Ureter (tissue), 1 donor: ENCODE measurements around the gene HBA2. TPM values are rescaled to one million over a fixed set of nuclear protein-coding genes. Genes with fewer than 3 reads are reported as not detected.
A peak's percentile ranks its signal among the peaks of the same experiment; 100 is the strongest.
"Not testable (repeated sequence)": the region's sequence is repeated elsewhere in the genome, so short reads cannot be mapped to it uniquely, and the experiment has no call there.

Experiments
- DNase-seq: peaks from one replicate; pipeline ENCODE4 v3.0.0-alpha.2; 2020; ENCODE audit warnings: low spot score
- total RNA-seq: library from RNA; stranded (reverse); gene quantifications from one replicate; pipeline ENCODE4 v1.2.4, GENCODE V29; 2023
- donor health status: DM: yes; HTN: yes; CAD: no.

Gene HBA2
- total RNA-seq, 1 donor from 2014 or later: 88.0 TPM

GRCh38 chr16:175011-175949 is 2.6 kb downstream of the HBA2 start:
- no peak for DNase-seq

- not testable (repeated sequence) for DNase-seq
These were observed 3.3 kb downstream of the HBA2 start for GRCh38 chr16:176006-176405.

DNA sequence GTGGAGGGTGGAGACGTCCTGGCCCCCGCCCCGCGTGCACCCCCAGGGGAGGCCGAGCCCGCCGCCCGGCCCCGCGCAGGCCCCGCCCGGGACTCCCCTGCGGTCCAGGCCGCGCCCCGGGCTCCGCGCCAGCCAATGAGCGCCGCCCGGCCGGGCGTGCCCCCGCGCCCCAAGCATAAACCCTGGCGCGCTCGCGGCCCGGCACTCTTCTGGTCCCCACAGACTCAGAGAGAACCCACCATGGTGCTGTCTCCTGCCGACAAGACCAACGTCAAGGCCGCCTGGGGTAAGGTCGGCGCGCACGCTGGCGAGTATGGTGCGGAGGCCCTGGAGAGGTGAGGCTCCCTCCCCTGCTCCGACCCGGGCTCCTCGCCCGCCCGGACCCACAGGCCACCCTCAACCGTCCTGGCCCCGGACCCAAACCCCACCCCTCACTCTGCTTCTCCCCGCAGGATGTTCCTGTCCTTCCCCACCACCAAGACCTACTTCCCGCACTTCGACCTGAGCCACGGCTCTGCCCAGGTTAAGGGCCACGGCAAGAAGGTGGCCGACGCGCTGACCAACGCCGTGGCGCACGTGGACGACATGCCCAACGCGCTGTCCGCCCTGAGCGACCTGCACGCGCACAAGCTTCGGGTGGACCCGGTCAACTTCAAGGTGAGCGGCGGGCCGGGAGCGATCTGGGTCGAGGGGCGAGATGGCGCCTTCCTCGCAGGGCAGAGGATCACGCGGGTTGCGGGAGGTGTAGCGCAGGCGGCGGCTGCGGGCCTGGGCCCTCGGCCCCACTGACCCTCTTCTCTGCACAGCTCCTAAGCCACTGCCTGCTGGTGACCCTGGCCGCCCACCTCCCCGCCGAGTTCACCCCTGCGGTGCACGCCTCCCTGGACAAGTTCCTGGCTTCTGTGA is 4.1 kb downstream of the HBA2 start, which contains the start of gene HBA1:
TSS of gene HBA1 (plus strand) at position 204 of the 906 bp plus-strand sequence. CDS start at position 241, 37 bp downstream.
- DNase-seq: not testable (repeated sequence)

- DNase-seq: no peak
These were observed 4.7 kb downstream of the HBA2 start for GRCh38 chr16:177394-177822.

DNA sequence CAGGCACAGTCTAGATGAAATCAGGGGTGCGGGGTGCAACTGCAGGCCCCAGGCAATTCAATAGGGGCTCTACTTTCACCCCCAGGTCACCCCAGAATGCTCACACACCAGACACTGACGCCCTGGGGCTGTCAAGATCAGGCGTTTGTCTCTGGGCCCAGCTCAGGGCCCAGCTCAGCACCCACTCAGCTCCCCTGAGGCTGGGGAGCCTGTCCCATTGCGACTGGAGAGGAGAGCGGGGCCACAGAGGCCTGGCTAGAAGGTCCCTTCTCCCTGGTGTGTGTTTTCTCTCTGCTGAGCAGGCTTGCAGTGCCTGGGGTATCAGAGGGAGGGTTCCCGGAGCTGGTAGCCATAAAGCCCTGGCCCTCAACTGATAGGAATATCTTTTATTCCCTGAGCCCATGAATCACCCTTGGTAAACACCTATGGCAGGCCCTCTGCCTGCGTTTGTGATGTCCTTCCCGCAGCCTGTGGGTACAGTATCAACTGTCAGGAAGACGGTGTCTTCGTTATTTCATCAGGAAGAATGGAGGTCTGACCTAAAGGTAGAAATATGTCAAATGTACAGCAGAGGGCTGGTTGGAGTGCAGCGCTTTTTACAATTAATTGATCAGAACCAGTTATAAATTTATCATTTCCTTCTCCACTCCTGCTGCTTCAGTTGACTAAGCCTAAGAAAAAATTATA is 5.4 kb downstream of the HBA2 start:
- DNase-seq: no peak

DNA sequence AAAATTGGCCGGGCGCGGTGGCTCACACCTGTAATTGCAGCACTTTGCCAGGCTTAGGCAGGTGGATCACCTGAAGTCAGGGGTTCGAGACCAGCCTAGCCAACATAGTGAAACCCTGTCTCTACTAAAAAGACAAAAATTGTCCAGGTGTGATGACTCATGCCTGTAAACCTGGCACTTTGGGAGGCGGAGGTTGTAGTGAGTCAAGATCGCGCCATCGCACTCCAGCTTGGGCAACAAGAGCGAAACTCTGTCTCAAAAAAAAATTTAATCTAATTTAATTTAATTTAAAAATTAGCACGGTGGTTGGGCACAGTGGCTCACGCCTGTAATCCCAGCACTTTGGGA is 6.0 kb downstream of the HBA2 start:
- no peak for DNase-seq

GRCh38 chr16:179211-180092 is 6.8 kb downstream of the HBA2 start:
- DNase-seq: no peak

- no peak for DNase-seq
These were observed 7.5 kb downstream of the HBA2 start, which contains the start of gene HBQ1 for GRCh38 chr16:180101-180675. Gene HBQ1 (plus strand): TSS chr16:180459. CDS start chr16:180487, 28 bp downstream.

DNA sequence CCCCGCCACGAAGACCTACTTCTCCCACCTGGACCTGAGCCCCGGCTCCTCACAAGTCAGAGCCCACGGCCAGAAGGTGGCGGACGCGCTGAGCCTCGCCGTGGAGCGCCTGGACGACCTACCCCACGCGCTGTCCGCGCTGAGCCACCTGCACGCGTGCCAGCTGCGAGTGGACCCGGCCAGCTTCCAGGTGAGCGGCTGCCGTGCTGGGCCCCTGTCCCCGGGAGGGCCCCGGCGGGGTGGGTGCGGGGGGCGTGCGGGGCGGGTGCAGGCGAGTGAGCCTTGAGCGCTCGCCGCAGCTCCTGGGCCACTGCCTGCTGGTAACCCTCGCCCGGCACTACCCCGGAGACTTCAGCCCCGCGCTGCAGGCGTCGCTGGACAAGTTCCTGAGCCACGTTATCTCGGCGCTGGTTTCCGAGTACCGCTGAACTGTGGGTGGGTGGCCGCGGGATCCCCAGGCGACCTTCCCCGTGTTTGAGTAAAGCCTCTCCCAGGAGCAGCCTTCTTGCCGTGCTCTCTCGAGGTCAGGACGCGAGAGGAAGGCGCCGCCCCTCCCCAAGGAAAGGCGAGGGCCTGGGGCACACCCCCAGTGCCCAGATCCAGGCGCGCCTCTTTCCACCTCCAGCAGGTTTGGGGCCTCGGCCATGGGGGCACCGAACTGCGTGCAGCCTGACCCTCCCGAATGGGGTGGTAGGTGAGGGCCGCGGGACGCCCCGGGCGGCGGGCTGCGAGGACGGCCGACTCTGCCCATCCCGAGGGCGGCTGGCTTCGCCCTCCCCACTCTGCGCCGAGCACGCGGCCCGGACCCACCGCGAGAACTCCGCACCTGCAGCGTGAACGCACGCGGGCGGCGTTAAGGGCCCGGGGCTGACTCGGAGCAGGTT is 8.2 kb downstream of the HBA2 start:
- peak; percentile 67 for DNase-seq

DNA sequence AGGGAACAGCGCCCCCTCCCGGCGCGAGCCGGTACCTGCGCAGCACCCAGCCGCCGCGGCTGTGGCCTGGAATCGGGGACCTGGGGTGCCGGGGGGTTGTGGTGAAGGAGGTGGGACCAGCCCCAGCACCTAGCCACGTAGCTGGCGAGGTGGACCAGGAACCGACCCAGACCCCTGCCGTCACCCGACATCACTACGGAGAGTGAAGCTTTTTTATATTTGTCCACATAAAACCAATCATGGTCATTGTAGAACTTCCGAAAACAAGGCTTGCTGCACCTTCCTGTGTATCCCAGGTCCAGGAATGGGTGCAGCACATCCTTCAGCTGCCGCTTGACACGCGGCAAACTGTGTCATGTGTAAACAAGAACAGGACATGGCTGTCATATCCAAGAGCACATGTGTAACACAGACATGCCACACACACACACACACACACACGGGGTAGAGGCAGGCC is 8.9 kb downstream of the HBA2 start:
- no peak for DNase-seq

GRCh38 chr16:183005-183404 is 10.3 kb downstream of the HBA2 start:
- DNase-seq: no peak

GRCh38 chr16:185213-185612 is 12.5 kb downstream of the HBA2 start:
- DNase-seq: no peak

GRCh38 chr16:185691-186090 is 13.0 kb downstream of the HBA2 start:
- no peak for DNase-seq

GRCh38 chr16:187330-187729 is 14.7 kb downstream of the HBA2 start:
- DNase-seq: no peak

- DNase-seq: no peak
These were observed 16.0 kb downstream of the HBA2 start for GRCh38 chr16:188674-189073.

DNA sequence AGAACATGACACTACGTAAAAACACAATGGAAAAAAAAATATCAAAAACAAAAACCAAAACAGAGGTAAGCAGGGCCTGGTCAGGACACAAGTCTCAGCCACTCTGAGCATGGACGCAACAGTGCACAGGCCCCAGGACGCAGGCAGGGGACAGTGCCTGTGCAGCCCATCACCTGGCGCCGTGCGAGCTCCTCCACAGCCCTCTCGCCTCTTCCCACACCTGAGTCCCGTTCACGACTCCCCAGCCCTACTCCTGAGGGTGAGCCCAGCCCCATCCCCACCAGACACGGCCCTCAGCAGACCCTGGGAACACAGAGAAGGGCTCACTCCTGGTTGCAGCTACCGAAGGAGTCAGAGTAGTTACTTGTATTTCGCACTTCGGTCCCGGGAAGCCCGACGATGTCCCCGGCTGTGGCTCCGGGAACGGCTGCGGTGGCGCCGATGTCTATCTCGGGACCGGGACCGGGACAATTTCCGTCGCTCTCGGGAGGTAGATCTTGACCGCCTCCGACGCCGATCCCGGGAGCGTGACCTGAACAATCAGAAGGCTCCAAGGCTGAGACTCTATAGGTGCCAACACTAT is 17.0 kb downstream of the HBA2 start:
- DNase-seq: no peak

GRCh38 chr16:191831-192230 is 19.2 kb downstream of the HBA2 start:
- DNase-seq: no peak

DNA sequence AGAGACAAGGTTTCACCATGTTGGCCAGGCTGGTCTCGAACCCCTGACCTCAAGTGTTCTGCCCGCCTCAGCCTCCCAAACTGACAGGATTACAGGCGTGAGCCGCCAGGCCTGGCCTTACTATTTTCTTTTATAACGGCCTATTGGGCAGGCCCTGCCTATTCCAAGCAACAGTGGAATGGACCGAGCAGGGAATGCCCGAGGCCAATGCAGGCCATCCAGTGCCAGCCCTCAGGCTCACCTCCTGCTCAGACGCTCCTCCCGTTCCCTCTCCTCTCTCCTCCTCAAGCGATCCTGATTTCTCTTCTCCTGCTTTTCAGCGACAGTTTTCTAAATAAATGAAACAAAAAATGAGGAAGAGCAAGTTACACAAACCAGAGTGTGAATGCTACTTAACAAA is 20.0 kb downstream of the HBA2 start:
- no peak for DNase-seq

DNA sequence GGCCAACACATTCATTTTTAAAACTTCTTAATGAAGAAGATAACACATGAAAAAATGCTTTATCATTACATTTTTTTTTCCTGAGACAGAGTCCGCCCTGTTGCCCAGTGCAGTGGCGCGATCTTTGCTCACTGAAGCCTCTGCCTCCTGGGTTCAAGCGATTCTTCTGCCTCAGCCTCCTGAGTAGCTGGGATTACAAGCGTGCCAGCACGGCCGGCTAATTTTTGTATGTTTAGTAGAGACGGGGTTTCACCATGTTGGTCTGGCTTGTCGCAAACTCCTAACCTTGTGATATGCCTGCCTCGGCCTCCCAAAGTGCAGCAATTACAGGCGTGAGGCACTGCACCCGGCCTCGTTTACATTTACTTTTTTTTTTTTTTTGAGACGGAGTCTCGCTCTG is 20.8 kb downstream of the HBA2 start:
- no peak for DNase-seq
